Measurements from ENCODE around the gene STX10.
A peak's percentile ranks its signal among the peaks of the same experiment; 100 is the strongest.

The STX10 gene

GRCh38 chr19:13146763-13147563 lies 3.2 kb downstream of the STX10 start:
- no peak for DNase-seq (ENCODE audit: extremely low read depth in 1 of 2, low read depth in 1 of 2)

GRCh38 chr19:13139633-13140311 lies 10.4 kb downstream of the STX10 start:
- no peak for DNase-seq (ENCODE audit: extremely low read depth in 1 of 2, low read depth in 1 of 2)

- no peak for DNase-seq (ENCODE audit: extremely low read depth in 1 of 2, low read depth in 1 of 2)
Observed at GRCh38 chr19:13138916-13139198, 11.3 kb downstream of the STX10 start.

GRCh38 chr19:13138171-13138915 lies 11.8 kb downstream of the STX10 start:
- DNase-seq (ENCODE audit: extremely low read depth in 1 of 2, low read depth in 1 of 2), result no peak

GRCh38 chr19:13137290-13137794 lies 12.8 kb downstream of the STX10 start:
- no peak for DNase-seq (ENCODE audit: extremely low read depth in 1 of 2, low read depth in 1 of 2)

GRCh38 chr19:13135068-13136062 lies 14.8 kb downstream of the STX10 start:
- no peak for DNase-seq (ENCODE audit: extremely low read depth in 1 of 2, low read depth in 1 of 2)

- no peak for DNase-seq (ENCODE audit: extremely low read depth in 1 of 2, low read depth in 1 of 2)
Observed at GRCh38 chr19:13134626-13135025, 15.5 kb downstream of the STX10 start.

GRCh38 chr19:13133241-13133870 lies 16.8 kb downstream of the STX10 start:
- no peak for DNase-seq (ENCODE audit: extremely low read depth in 1 of 2, low read depth in 1 of 2)

GRCh38 chr19:13132471-13133180 lies 17.5 kb downstream of the STX10 start:
- peak in 1 of 2 donors; percentile 37 for DNase-seq (ENCODE audit: extremely low read depth in 1 of 2, low read depth in 1 of 2)

- DNase-seq (ENCODE audit: extremely low read depth in 1 of 2, low read depth in 1 of 2), result no peak
Observed at GRCh38 chr19:13130886-13131490, 19.2 kb downstream of the STX10 start.

GRCh38 chr19:13129384-13129783 lies 20.8 kb downstream of the STX10 start:
- no peak for DNase-seq (ENCODE audit: extremely low read depth in 1 of 2, low read depth in 1 of 2)

GRCh38 chr19:13128583-13128982 lies 21.6 kb downstream of the STX10 start:
- no peak for DNase-seq (ENCODE audit: extremely low read depth in 1 of 2, low read depth in 1 of 2)

- DNase-seq (ENCODE audit: extremely low read depth in 1 of 2, low read depth in 1 of 2), result no peak
Observed at GRCh38 chr19:13127811-13128575, 22.2 kb downstream of the STX10 start.

GRCh38 chr19:13127051-13127450 lies 23.1 kb downstream of the STX10 start:
- no peak for DNase-seq (ENCODE audit: extremely low read depth in 1 of 2, low read depth in 1 of 2)

GRCh38 chr19:13122980-13123957 lies 26.9 kb downstream of the STX10 start:
- DNase-seq (ENCODE audit: extremely low read depth in 1 of 2, low read depth in 1 of 2), result no peak

GRCh38 chr19:13122275-13122878 lies 27.8 kb downstream of the STX10 start:
- no peak for DNase-seq (ENCODE audit: extremely low read depth in 1 of 2, low read depth in 1 of 2)
